H9 (cell line): Measurements from ENCODE around the gene PLP2. TPM values are rescaled to one million over a fixed set of nuclear protein-coding genes. Genes with fewer than 3 reads are reported as not detected.

Source experiments
- DNase-seq: peaks from one replicate; pipeline ENCODE4 v3.0.0-alpha.2; 2017
- H2AFZ ChIP-seq: one replicate; pipeline ENCODE4 v1.6.1; 2013; ENCODE audit warnings: mild to moderate bottlenecking, low read length, control low read depth, moderate library complexity
- H2AK5ac ChIP-seq: 2 replicates; pipeline ENCODE4 v1.6.1; 2013; ENCODE audit warnings: low read length, control low read depth, mixed read lengths; ENCODE audit not compliant: insufficient read length
- H2BK120ac ChIP-seq: one replicate; pipeline ENCODE4 v1.6.1; 2013; ENCODE audit warnings: low read depth, mild to moderate bottlenecking, low read length, control low read depth, inconsistent platforms; ENCODE audit not compliant: poor library complexity, severe bottlenecking
- H2BK12ac ChIP-seq: 2 replicates; pipeline ENCODE4 v1.6.1; 2013; ENCODE audit warnings: low read length, control low read depth, mixed read lengths, low read depth; ENCODE audit not compliant: insufficient read length
- H2BK15ac ChIP-seq: 2 replicates; pipeline ENCODE4 v1.6.1; 2013; ENCODE audit warnings: low read depth, low read length, control low read depth
- H2BK20ac ChIP-seq: one replicate; pipeline ENCODE4 v1.6.1; 2013; ENCODE audit warnings: low read depth, mild to moderate bottlenecking, low read length, control low read depth, inconsistent platforms; ENCODE audit not compliant: poor library complexity, severe bottlenecking
- H2BK5ac ChIP-seq: 2 replicates; pipeline ENCODE4 v1.6.1; 2013; ENCODE audit warnings: low read length, control low read depth, mixed read lengths; ENCODE audit not compliant: insufficient read length
- H3K14ac ChIP-seq: 2 replicates; pipeline ENCODE4 v1.6.1; 2013; ENCODE audit warnings: low read length, control low read depth; ENCODE audit not compliant: insufficient read depth
- H3K18ac ChIP-seq: 2 replicates; pipeline ENCODE4 v1.6.1; 2013; ENCODE audit warnings: low read depth, mild to moderate bottlenecking, mixed read lengths, low read length, control low read depth; ENCODE audit not compliant: insufficient read length
- H3K23ac ChIP-seq: 2 replicates; pipeline ENCODE4 v1.6.1; 2013; ENCODE audit warnings: low read length, control low read depth, mixed read lengths, low read depth; ENCODE audit not compliant: insufficient read length
- H3K23me2 ChIP-seq: 2 replicates; pipeline ENCODE4 v1.6.1; 2013; ENCODE audit warnings: low read depth, mild to moderate bottlenecking, mixed read lengths, low read length, control low read depth; ENCODE audit not compliant: insufficient read length, poor library complexity, severe bottlenecking
- H3K27ac ChIP-seq: 2 replicates; pipeline ENCODE4 v1.5.1; 2013; ENCODE audit warnings: low read length, control low read depth, mixed read lengths, low read depth; ENCODE audit not compliant: insufficient read length
- H3K27me3 ChIP-seq: 2 replicates; pipeline ENCODE4 v1.6.1; 2013; ENCODE audit warnings: low read length, control low read depth, inconsistent platforms; ENCODE audit not compliant: insufficient read depth
- H3K4ac ChIP-seq: 2 replicates; pipeline ENCODE4 v1.6.1; 2013; ENCODE audit warnings: low read depth, mild to moderate bottlenecking, control low read depth, inconsistent platforms, low read length, moderate library complexity
- H3K4me1 ChIP-seq: 2 replicates; pipeline ENCODE4 v1.6.1; 2013; ENCODE audit warnings: low read length, control low read depth, inconsistent platforms; ENCODE audit not compliant: insufficient read depth
- H3K4me2 ChIP-seq: 2 replicates; pipeline ENCODE4 v1.6.1; 2013; ENCODE audit warnings: low read length, control low read depth, mixed read lengths; ENCODE audit not compliant: insufficient read length, insufficient read depth
- H3K56ac ChIP-seq: 2 replicates; pipeline ENCODE4 v1.6.1; 2013; ENCODE audit warnings: low read depth, mild to moderate bottlenecking, mixed read lengths, low read length, control low read depth; ENCODE audit not compliant: insufficient read length
- H3K79me1 ChIP-seq: 2 replicates; pipeline ENCODE4 v1.6.1; 2013; ENCODE audit warnings: low read depth, mild to moderate bottlenecking, moderate library complexity, low read length, control low read depth, inconsistent platforms; ENCODE audit not compliant: insufficient read depth, poor library complexity, severe bottlenecking
- H3K79me2 ChIP-seq: 2 replicates; pipeline ENCODE4 v1.6.1; 2013; ENCODE audit warnings: low read length, control low read depth, inconsistent platforms; ENCODE audit not compliant: insufficient read depth
- H3K9ac ChIP-seq: 2 replicates; pipeline ENCODE4 v1.6.1; 2013; ENCODE audit warnings: low read length, control low read depth, mixed read lengths; ENCODE audit not compliant: insufficient read length; ENCODE audit errors: extremely low read depth
- H3K9me3 ChIP-seq: one replicate; pipeline ENCODE4 v1.6.1; 2013; ENCODE audit warnings: low read depth, low read length, inconsistent platforms; ENCODE audit not compliant: control insufficient read depth
- H3T11ph ChIP-seq: one replicate; pipeline ENCODE4 v1.6.1; 2013; ENCODE audit warnings: mild to moderate bottlenecking, low read length, control low read depth, inconsistent platforms
- H4K20me1 ChIP-seq: one replicate; pipeline ENCODE4 v1.6.1; 2013; ENCODE audit not compliant: control insufficient read depth, insufficient read length, insufficient read depth
- H4K5ac ChIP-seq: 2 replicates; pipeline ENCODE4 v1.6.1; 2013; ENCODE audit warnings: low read depth, mild to moderate bottlenecking, mixed read lengths, low read length, control low read depth; ENCODE audit not compliant: insufficient read length
- H4K8ac ChIP-seq: replicated peaks from 2 replicates; pipeline ENCODE4 v1.6.1; 2013; ENCODE audit warnings: low read length, control low read depth, mixed read lengths, low read depth; ENCODE audit not compliant: insufficient read length
- H4K91ac ChIP-seq: 2 replicates; pipeline ENCODE4 v1.6.1; 2013; ENCODE audit warnings: low read depth, mild to moderate bottlenecking, moderate library complexity, mixed read lengths, low read length, control low read depth; ENCODE audit not compliant: insufficient read length
- H3K27ac Mint-ChIP-seq, 3 experiments: 2 replicates in 2 of 3; 3 replicates in 1 of 3; pipeline ENCODE4 v1.8.0; 2020 to 2021; ENCODE audit warnings: mixed read lengths in 3 of 3, mild to moderate bottlenecking in 1 of 3, moderate library complexity in 1 of 3
- H3K27me3 Mint-ChIP-seq: 2 replicates; pipeline ENCODE4 v1.8.0; 2021; ENCODE audit warnings: low read depth, mild to moderate bottlenecking, moderate library complexity, mixed read lengths
- H3K36me3 Mint-ChIP-seq, 3 experiments: 2 replicates in 2 of 3; 3 replicates in 1 of 3; pipeline ENCODE4 v1.8.0; 2020 to 2021; ENCODE audit warnings: low read depth in 3 of 3, mixed read lengths in 3 of 3; ENCODE audit not compliant: insufficient read depth in 1 of 3
- H3K4me1 Mint-ChIP-seq, 2 experiments: 2 replicates each; pipeline ENCODE4 v1.8.0; 2020; ENCODE audit warnings: mixed read lengths in 2 of 2
- H3K4me3 Mint-ChIP-seq, 2 experiments: 2 replicates in 1 of 2; 3 replicates in 1 of 2; pipeline ENCODE4 v1.8.0; 2020 to 2021; ENCODE audit warnings: mild to moderate bottlenecking in 2 of 2, mixed read lengths in 2 of 2, moderate library complexity in 1 of 2
- H3K9me3 Mint-ChIP-seq, 2 experiments: 2 replicates in 1 of 2; 3 replicates in 1 of 2; pipeline ENCODE4 v1.8.0; 2020; ENCODE audit warnings: mild to moderate bottlenecking in 2 of 2, mixed read lengths in 2 of 2, moderate library complexity in 1 of 2
- CTCF ChIP-seq: fragments of 200-600 bp; sonication (generic); conservative IDR thresholded peaks from 3 replicates; pipeline ENCODE4 v1.8.0; 2021; ENCODE audit warnings: antibody characterized with exemption, mild to moderate bottlenecking
- WGBS: extraction: QIAGEN DNeasy Blood & Tissue Kit; methylation state at CpG from one replicate; pipeline ENCODE4 v1.1.7; 2013; ENCODE audit warnings: missing lambda C conversion rate, low lambda C conversion rate, mixed read lengths; ENCODE audit not compliant: insufficient read length; ENCODE audit errors: extremely low coverage; 5-methylcytosine and 5-hydroxymethylcytosine counted together
- total RNA-seq: library from RNA; stranded (reverse); gene quantifications from 2 replicates; pipeline ENCODE4 v1.2.1, GENCODE V29; 2021

The PLP2 gene
- total RNA-seq, 1 experiment from 2014 or later = 11.7 TPM

GRCh38 chrX:49160908-49161307, 10.8 kb upstream of the PLP2 start:
- peaks cover 4 to 13% of the 10 kb centered on the region in 2 experiments for H3K4me1 Mint-ChIP-seq
- H3K9me3 ChIP-seq = peaks cover 16% of the 10 kb centered on the region
- H3K79me2 ChIP-seq = no peaks in the 10 kb centered on the region
- H2BK5ac ChIP-seq = no peak overlapping the region
- H3K27ac ChIP-seq = no peak overlapping the region
- peaks cover 0 to 4% (median 2%) of the 10 kb centered on the region in 3 experiments; a peak in 2 of 7 replicates for H3K36me3 Mint-ChIP-seq
- WGBS = no CpG with 5 or more reads among the region's 2 CpGs
- H3K4me2 ChIP-seq = no peak overlapping the region
- no peaks in the 10 kb centered on the region for H3K4me1 ChIP-seq
- no peak overlapping the region for H3K14ac ChIP-seq
- H3K27me3 Mint-ChIP-seq = peaks cover 29% of the 10 kb centered on the region
- DNase-seq = no peak
- no peak overlapping the region for H4K91ac ChIP-seq
- no peaks in the 10 kb centered on the region for H3K79me1 ChIP-seq
- no peak overlapping the region for H2BK20ac ChIP-seq
- no peak overlapping the region for H3K18ac ChIP-seq
- TF ChIP-seq CTCF = no peak
- no peak overlapping the region for H2AK5ac ChIP-seq
- no peak overlapping the region for H2BK120ac ChIP-seq
- no peak overlapping the region for H4K8ac ChIP-seq
- no peak overlapping the region for H2AFZ ChIP-seq
- peaks cover 59 to 69% of the 10 kb centered on the region in 2 experiments for H3K9me3 Mint-ChIP-seq
- no peak overlapping the region for H3K56ac ChIP-seq
- no peak overlapping the region for H2BK15ac ChIP-seq
- no peak overlapping the region for H3K4ac ChIP-seq
- no peak overlapping the region for H3K9ac ChIP-seq
- no peak overlapping the region for H3K4me3 Mint-ChIP-seq
- H3K23me2 ChIP-seq = peaks cover 2% of the 10 kb centered on the region
- H4K20me1 ChIP-seq = no peaks in the 10 kb centered on the region
- no peak overlapping the region for H3T11ph ChIP-seq
- no peak overlapping the region for H4K5ac ChIP-seq
- no peak overlapping the region for H2BK12ac ChIP-seq
- no peak overlapping the region for H3K27ac Mint-ChIP-seq
- no peak overlapping the region for H3K23ac ChIP-seq
- H3K27me3 ChIP-seq = no peaks in the 10 kb centered on the region; the same call in 1 of the 2 replicates
